NCI-H2081 (cell line): ENCODE data around the gene FRYL.
"Not testable (repeated sequence)": the region's sequence is repeated elsewhere in the genome, so short reads cannot be mapped to it uniquely, and the experiment has no call there.

ENCODE experiments used
- DNase-seq, 2 experiments: peaks; one replicate each; lab custom pipeline; 2025; lab: John Stamatoyannopoulos, UW

The FRYL gene

GRCh38 chr4:48779998-48780864 is at the start of gene FRYL:
FRYL (minus strand) TSS chr4:48780279; CDS start chr4:48634410, 145,869 bp downstream.
- peak; percentile 100 for DNase-seq

DNA sequence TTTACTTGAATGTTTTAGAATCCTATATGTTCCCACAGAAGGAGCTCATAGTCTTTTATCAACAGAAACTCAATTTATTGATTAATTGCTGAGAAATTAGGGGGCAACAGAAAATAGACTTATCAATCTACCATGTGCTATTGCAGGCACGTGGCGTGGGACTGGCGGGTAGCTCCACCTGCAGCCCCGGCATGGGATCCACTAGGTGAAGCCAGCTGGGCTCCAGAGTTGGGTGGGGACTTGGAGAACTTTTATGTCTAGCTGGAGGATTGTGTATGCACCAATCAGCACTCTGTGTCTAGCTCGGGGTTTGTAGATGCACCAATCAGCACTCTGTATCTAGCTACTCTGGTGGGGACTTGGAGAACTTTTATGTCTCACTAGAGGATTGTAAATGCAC is 47.5 kb upstream of the FRYL start:
- DNase-seq = no peak

- DNase-seq = not testable (repeated sequence)
Measured at GRCh38 chr4:48821431-48821830, 41.4 kb upstream of the FRYL start.

DNA sequence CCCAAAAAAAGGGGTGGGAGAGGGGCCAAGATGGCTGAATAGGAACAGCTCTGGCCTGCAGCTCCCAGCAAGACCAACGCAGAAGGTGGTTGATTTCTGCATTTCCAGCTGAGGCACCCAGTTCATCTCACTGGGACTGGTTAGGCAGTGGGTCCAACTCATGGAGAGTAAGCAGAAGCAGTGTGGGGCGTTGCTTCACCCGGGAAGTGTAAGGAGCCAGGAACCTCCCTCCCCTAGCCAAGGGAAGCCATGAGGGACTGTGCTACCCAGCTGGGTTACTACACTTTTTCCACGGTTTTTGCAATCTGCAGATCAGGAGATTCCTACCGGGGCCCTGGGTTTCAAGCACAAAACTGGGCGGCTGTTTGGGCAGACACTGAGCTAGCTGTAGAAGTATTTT is 36.9 kb upstream of the FRYL start:
- DNase-seq = no peak

DNA sequence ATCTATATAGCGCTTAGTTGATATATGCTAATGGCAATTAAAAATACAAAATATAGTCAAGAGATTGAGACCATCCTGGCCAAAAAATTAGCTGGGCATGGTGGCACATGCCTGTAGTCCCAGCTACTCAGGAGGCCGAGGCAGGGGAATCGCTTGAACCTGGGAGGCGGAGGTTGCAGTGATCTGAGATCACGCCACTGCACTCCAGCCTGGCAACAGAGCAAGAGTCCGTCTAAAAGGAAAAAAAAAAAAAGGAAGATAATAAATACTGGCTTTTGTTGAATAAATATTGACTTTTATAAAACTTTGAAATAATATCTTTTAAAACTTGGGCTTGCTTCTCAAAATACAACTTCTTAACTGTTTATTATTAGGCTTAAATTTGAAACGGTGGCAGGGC is 36.2 kb upstream of the FRYL start:
- not testable (repeated sequence) for DNase-seq

DNA sequence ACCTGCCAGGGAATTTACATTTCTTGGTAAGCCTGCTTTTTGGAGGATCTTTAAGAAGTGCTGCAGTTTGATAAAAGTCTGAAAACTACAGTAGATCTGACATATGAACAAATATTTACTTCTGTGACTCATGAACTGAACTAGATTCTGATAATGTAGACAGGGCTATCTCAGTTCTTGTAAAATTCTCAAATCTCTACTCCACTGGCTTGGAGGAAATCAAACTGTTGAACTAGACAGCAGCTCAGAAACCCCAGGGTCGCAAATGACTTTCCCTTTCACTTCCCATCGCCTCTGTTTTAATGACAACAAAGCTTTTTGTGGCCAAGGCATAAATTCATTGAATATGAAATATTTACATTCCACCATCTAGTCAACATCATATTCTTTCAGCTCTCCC is 35.4 kb upstream of the FRYL start:
- no peak for DNase-seq

DNA sequence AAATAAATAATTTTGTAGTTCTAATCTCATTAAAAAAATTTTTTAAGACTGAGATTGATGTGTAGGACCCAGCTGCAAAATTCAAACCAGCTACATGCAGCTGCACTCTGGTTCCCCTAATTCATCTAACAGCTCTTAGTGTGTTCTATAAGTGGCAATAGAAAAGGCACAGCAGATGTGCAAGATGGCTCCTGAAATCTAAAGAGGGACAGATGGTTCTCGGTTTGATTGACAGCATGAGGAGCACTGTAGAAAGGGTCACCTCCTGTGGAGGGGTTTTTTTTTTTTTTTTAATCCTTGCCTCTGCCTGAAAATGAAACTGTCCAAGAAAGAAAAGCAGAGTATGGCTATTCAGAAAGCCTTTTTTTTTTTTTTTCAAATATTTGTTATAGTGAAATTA is 33.9 kb upstream of the FRYL start:
- no peak for DNase-seq

- no peak for DNase-seq
Measured at GRCh38 chr4:48812866-48813265, 32.8 kb upstream of the FRYL start.

- DNase-seq = no peak
Measured at GRCh38 chr4:48804584-48805301, 24.7 kb upstream of the FRYL start.

GRCh38 chr4:48801016-48801715 is 21.1 kb upstream of the FRYL start:
- DNase-seq = no peak

DNA sequence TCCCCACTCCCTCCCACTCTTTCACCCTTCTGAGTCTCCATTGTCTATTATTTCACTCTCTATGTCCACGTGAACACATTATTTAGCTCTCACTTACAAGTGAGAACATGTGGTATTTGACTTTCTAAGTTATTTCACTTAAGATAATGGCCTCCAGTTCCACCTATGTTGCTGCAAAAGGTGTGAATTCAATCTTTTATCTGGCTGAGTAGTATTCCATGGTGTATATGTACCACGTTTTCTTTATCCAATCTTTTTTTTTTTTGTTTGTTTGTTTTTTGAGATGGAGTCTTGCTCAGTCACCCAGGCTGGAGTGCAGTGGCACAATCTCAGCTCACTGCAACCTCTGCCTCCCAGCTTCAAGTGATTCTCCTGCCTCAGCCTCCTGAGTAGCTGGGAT is 20.1 kb upstream of the FRYL start:
- DNase-seq = not testable (repeated sequence)

DNA sequence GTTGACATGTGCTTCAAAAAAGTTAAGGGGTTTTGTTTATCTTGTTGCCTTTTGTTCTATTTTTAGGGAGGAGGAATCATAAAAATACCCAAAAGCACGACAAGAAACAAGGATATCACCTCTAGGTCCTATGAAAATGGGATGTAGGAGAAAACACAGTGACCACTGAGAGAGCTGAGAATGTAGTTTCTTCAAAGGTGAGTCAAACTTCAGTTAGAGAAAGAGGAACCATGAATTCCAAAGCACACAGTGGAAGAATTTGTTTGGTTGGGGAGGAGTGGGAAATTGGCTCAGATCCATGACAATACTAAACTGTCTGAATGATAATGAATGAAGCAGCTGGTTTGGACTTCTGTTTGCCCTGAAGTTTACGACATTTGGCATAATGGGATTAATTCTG is 19.1 kb upstream of the FRYL start:
- no peak for DNase-seq

- DNase-seq = no peak
Measured at GRCh38 chr4:48798117-48798516, 18.0 kb upstream of the FRYL start.

GRCh38 chr4:48796927-48797679 is 17.0 kb upstream of the FRYL start:
- DNase-seq = no peak

GRCh38 chr4:48796191-48796926 is 16.3 kb upstream of the FRYL start:
- no peak for DNase-seq

GRCh38 chr4:48795108-48795507 is 15.0 kb upstream of the FRYL start:
- no peak for DNase-seq

DNA sequence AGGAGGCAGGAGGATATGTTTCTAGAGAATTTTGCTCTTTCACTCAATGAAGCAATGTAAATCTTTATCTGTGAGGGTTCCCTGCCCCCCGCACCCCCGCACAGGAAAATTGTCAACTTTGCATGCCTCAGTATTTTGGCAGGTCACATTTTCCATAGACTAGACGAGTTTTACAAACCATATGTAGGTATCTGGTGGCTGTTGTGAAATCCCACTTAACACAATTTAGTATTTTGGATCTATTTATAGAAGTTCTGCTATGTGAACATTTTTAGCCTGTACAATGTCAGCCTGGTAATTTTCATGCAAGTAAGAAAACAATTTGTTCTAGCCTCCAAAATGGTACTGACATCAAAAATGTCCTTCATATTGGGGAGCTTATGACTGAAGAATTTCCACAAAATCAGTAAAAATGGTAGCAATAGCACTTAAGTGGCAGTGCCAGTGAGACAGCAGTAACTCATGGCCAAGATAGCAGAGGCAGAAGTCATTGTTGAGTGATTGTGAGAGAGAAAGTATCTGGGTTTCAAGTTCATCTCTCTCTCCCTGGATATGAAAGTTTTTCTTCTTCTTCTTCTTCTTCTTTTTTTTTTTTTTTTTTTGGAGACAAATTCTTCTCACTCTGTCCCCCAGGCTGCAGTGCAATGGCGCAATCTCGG is 12.4 kb upstream of the FRYL start:
- DNase-seq = no peak

GRCh38 chr4:48791313-48791712 is 11.2 kb upstream of the FRYL start:
- DNase-seq = no peak

DNA sequence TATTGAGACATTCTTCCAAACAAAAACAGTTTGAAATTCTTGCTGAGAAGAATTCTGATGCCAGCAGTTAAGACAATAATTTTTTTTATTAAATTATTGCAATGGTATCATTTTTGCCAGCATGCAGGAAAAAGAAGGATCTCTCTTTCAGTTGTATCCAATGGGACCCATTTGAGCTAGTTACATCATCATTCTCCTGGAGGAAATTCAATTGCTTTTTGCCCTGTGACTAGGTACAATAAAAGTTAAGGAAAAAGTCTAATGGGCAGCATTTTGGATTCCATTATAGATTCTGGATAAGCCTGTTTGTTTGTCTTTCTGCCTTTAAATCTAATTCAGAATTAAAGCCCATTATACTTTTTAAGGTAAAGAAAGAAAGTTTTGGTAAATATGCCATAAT is 10.5 kb upstream of the FRYL start:
- DNase-seq = no peak

DNA sequence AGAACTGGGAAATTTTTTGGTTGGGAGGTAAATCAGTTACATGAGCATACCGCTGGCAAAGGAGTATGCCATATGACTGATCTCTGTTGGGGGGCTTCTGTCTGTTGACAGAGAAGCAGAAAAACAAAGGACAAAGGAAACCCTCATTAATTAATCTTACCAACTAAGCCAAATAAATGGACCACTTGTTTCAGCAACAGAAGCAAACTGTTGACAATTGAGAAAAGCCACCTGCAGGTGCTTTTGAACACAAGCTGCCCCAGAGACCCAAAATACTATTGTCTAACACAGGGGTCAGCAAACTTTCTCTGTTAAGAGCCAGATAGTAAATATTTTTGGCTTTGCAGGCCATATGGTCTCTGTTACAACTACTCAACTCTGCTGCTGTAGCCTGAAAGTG is 7.0 kb upstream of the FRYL start:
- DNase-seq = no peak

- DNase-seq = no peak
Measured at GRCh38 chr4:48786549-48786948, 6.5 kb upstream of the FRYL start.
